SK-N-MC (cell line): ENCODE measurements around the gene ATG2A.

Experiments used
- DNase-seq: peaks from one replicate; pipeline ENCODE4 v3.0.0-alpha.2; 2011; ENCODE audit warnings: low read depth, low spot score
- H3K27ac ChIP-seq: fragments of 200-600 bp; sonication (generic); 2 replicates; pipeline ENCODE4 v1.5.1; 2016; ENCODE audit warnings: mixed run types
- H3K36me3 ChIP-seq: fragments of 200-600 bp; sonication (generic); 2 replicates; pipeline ENCODE4 v1.6.1; 2017; ENCODE audit warnings: antibody characterized with exemption, low read length, mixed read lengths; ENCODE audit not compliant: insufficient read depth
- H3K4me3 ChIP-seq: fragments of 200-600 bp; sonication (generic); 2 replicates; pipeline ENCODE4 v1.5.1; 2016
- H3K9ac ChIP-seq: fragments of 200-600 bp; sonication (generic); 2 replicates; pipeline ENCODE4 v1.8.0; 2017; ENCODE audit warnings: mixed run types, mixed read lengths; ENCODE audit not compliant: insufficient read length
- H3K9me3 ChIP-seq: fragments of 200-600 bp; sonication (generic); 2 replicates; pipeline ENCODE4 v1.6.1; 2017; ENCODE audit warnings: low read depth, mild to moderate bottlenecking, antibody characterized with exemption, low read length, moderate library complexity, mixed read lengths
- EZH2 ChIP-seq: fragments of 200-600 bp; sonication (generic); IDR thresholded peaks from one replicate; pipeline ENCODE4 v1.6.1; 2017; ENCODE audit warnings: antibody characterized with exemption
- FOXP2 ChIP-seq: optimal IDR thresholded peaks from 2 replicates; pipeline ENCODE3; 2011; ENCODE audit warnings: mild to moderate bottlenecking, moderate library complexity; ENCODE audit not compliant: insufficient read depth; ENCODE audit errors: extremely low read length, control extremely low read depth
- POLR2AphosphoS5 ChIP-seq: IDR thresholded peaks from 2 replicates; pipeline ENCODE4 v1.6.1; 2012; ENCODE audit warnings: mild to moderate bottlenecking, low read depth, low read length, borderline replicate concordance

ATG2A gene

GRCh38 chr11:64881476-64881875, 35.5 kb downstream of the ATG2A start:
- TF ChIP-seq FOXP2, result no peak
- no peak for TF ChIP-seq EZH2
- no peak for TF ChIP-seq POLR2AphosphoS5
- Histone ChIP-seq H3K4me3 (no peak overlapping the region), H3K36me3 (no peaks in the 10 kb centered on the region), H3K9ac (no peak overlapping the region), H3K9me3 (no peaks in the 10 kb centered on the region), H3K27ac (no peak overlapping the region)
- DNase-seq, result no peak

DNA sequence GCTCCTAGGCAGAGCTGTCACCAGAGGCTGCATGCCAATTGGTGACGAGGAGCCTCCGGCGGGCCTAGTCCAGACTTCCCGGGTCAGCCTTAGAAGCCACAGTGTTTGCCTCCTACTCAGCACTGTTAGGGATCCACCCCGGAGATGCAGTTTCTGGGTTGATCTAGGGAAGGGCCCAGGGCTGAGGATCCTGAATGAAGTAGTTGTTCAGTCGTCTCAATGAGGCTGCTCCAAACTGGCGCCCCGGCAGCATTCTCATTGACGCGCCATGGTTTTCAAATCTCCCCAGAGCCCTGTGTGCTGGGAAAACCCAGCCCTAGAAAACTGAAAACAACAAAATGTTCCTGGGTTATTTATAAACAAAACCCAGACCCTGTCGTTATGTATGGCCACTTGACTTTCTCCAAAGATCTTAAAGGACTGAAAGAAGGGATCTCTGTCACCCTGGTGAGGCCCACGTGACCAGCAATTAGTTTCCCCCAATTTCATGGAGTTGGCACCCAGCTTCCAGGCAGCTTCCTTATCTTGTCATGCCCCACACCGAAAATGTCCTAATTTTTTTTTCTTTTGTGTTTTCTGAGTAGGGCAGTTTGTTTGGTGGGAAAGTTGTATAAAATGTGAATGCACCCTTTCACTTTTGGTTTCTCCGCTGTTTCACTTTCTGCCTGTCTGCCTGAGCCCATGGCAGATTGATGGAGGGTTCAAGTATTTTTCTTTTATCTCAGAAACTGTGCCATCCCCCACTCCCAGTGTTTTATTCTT, 36.6 kb downstream of the ATG2A start:
- Histone ChIP-seq H3K36me3 (no peaks in the 10 kb centered on the region), H3K9me3 (no peaks in the 10 kb centered on the region), H3K9ac (no peak overlapping the region), H3K4me3 (no peak overlapping the region), H3K27ac (no peak overlapping the region)
- no peak for TF ChIP-seq POLR2AphosphoS5
- no peak for TF ChIP-seq EZH2
- TF ChIP-seq FOXP2, result no peak
- DNase-seq, result no peak

- Histone ChIP-seq H3K27ac (peak overlapping the region; percentile 74), H3K9ac (peak overlapping the region; percentile 95), H3K4me3 (peak overlapping the region; percentile 96), H3K36me3 (no peaks in the 10 kb centered on the region), H3K9me3 (no peaks in the 10 kb centered on the region)
- no peak for DNase-seq
- no peak for TF ChIP-seq POLR2AphosphoS5
- no peak for TF ChIP-seq FOXP2
- TF ChIP-seq EZH2, result no peak
These were observed 37.6 kb downstream of the ATG2A start for GRCh38 chr11:64879244-64879900.

DNA sequence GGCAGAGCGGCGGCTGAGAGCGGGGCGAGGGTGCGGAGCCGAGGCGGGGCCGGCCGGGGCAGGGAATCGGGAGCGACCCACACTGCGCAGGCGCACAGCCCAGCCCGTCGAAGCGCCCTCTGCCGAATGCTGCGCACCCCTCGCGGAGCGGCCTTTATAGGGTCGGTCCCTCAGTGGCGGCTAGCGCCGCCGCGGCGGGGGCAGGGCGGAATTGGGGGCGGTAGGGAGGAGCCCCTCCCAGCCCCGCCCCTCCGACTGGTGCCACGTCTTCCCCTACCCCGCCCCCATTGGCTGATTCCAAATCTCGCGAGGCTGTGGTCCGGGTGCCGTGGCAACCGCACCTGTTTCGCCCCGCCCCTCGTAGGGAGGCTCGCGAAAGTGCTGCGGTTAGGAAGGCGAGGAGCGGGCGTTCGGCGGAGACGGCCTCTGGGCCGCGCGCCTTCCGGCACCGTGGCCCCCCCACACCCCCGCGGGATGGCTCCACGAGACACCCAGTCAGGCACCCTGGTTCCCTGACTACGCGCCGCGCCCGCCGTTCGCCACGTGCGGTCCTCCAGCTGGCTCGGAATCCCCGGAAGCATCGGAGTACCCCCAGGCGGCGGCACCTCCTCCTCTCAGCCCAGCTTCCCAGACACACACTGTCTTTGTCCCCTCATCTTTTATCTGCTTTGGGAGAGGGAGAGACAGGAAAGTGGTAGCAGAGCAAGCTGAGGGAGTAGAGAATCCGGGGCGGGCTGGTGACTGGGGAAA, 38.3 kb downstream of the ATG2A start, which contains the start of gene EHD1:
TSS of gene EHD1 (minus strand) at position 128 of the 750 bp plus-strand sequence. CDS start 157 bp downstream, outside the sequence.
- peak within 1 kb of the TSS; percentile 74 for H3K27ac ChIP-seq
- peak; percentile 79 for DNase-seq
- H3K4me3 ChIP-seq, result peak within 1 kb of the TSS; percentile 96
- TF ChIP-seq POLR2AphosphoS5, result peak; percentile 94
- TF ChIP-seq EZH2, result no peak
- peak; percentile 69 for TF ChIP-seq FOXP2
- peak within 1 kb of the TSS; percentile 95 for H3K9ac ChIP-seq
- no peaks in the 10 kb centered on the region for H3K36me3 ChIP-seq
- no peaks in the 10 kb centered on the region for H3K9me3 ChIP-seq

DNA sequence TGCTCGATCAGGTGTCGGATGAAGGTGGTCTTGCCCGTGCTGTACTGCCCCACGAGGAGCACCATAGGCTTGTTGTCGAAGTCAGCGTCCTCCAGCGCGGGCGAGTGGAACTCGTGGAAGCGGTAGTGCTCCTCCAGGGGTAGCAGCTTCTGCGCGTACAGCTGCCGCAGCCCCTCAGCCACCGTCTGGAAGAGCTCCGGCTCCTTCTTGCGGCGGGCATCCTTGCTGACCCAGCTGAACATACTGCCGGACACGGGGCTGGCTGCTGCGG, 38.9 kb downstream of the ATG2A start:
- Histone ChIP-seq H3K4me3 (peak overlapping the region; percentile 96), H3K36me3 (peaks cover 4% of the 10 kb centered on the region; the same call in 1 of the 2 replicates), H3K9me3 (no peaks in the 10 kb centered on the region), H3K27ac (no peak overlapping the region), H3K9ac (peak overlapping the region; percentile 82)
- DNase-seq, result no peak
- no peak for TF ChIP-seq POLR2AphosphoS5
- no peak for TF ChIP-seq FOXP2
- TF ChIP-seq EZH2, result no peak

DNA sequence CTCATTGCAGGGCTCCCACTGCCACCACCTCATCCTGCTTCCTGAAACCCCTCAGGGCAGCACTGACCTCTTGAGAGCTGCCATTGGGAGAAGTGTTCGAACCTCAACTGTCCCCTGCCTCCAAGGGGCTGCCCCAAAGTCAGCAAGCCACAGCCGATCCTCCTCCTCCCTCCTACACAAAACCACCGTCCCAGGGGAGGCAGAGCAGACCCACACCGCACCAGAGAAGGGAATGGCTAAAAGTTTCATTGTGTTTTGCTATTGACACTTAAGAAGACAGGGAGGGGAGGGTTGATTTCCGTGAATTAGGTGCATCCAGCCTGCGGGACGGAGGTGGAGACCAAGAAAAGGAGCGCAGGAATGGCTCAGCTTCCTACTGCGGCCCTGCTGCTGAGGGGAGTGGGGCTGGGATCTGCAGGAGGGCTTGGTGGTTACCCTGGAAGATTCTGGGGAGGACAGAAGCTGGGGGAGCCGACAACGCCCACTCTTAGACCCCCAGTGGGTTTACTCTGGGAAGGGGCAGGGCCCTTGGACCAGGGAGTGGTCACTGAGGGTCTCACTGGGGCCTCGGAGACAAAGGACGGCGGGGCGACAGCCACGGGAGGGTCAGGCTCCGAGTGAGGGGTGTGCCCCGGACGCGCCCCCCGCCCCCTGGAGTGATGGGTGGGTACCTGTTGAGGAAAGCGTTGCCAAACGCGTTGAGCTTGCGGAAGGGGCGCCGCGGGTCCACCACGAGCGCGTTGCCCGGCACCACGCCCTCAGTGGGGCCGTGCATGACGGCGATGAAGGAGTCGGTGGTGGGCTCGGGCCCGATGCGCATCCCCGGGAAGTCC, 39.4 kb downstream of the ATG2A start:
- H3K27ac ChIP-seq, result no peak overlapping the region
- DNase-seq, result no peak

DNA sequence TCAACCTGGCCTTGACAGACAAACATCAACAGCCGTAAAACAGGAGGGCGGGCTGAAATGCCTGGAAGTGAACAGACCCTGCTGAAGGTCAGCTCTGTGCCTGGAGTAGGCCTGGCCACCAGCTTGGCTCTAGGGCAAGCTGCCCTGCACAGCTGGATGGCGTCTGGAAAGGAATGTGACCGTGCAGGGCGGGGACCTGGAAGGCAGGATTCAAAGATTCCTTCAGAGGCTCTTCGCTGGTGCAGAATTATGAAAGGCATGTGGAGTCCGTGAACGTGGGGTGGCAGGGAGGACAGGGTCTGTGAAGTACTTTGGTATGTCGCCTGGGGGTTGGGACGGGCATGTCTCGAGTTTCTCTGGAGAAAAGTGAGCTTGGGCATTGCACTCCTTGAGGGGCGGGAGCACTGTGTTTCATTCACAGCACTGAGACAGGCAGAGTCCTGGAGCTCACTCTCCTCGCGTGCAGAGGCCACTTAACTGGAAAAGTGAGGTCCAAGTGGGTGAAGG, 40.1 kb downstream of the ATG2A start:
- Histone ChIP-seq H3K9ac (peak overlapping the region; percentile 82), H3K27ac (no peak overlapping the region), H3K36me3 (peaks cover 7% of the 10 kb centered on the region; the same call in 1 of the 2 replicates), H3K4me3 (peak overlapping the region; percentile 96), H3K9me3 (no peaks in the 10 kb centered on the region)
- TF ChIP-seq EZH2 (no peak), POLR2AphosphoS5 (no peak), FOXP2 (no peak)
- DNase-seq, result no peak

More for the DNA sequence above, 39.4 kb downstream of the ATG2A start:
- H3K9ac ChIP-seq, result peak overlapping the region; percentile 82
- H3K36me3 ChIP-seq, result peaks cover 7% of the 10 kb centered on the region; the same call in 1 of the 2 replicates
- peak overlapping the region; percentile 96 for H3K4me3 ChIP-seq
- TF ChIP-seq FOXP2, result no peak
- TF ChIP-seq EZH2, result no peak
- no peaks in the 10 kb centered on the region for H3K9me3 ChIP-seq
